HS-27A (cell line): Measurements from ENCODE around the gene S1PR1.

ENCODE experiments used
- DNase-seq: peaks from one replicate; pipeline ENCODE4 v3.0.0-alpha.2; 2012; ENCODE audit warnings: low read depth, missing footprints

Gene S1PR1

DNA sequence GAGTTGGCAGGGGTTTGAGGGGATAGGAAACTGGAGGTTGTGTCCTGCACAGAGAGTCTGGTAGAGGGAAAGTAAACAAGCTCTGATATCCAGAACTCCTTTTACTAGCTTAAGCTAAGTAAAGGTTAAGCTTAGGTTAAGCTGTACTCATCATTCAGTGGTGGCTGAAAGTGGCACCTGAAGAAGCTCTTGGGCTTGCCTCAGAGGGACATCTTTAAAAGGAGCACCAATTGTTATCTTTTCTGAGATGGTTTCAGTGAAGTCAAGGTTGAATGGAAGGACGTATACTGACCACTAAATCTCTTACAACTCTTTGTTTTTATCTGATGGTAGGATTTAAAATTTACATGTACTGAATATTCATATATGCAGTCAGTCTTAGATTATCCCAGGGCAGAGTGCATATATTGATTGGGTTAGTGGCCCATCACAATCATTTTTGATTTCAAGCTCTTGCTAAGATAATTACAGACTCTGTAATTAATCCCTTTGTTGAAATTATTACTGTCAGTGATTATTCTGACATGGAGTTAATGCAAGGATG is 43.3 kb downstream of the S1PR1 start:
- DNase-seq = no peak

- DNase-seq = no peak
Measured at GRCh38 chr1:101280942-101281654, 44.3 kb downstream of the S1PR1 start.

GRCh38 chr1:101281751-101282150 is 44.9 kb downstream of the S1PR1 start:
- DNase-seq = no peak

GRCh38 chr1:101282314-101283038 is 45.7 kb downstream of the S1PR1 start:
- no peak for DNase-seq

- no peak for DNase-seq
Measured at GRCh38 chr1:101283443-101283842, 46.6 kb downstream of the S1PR1 start.

DNA sequence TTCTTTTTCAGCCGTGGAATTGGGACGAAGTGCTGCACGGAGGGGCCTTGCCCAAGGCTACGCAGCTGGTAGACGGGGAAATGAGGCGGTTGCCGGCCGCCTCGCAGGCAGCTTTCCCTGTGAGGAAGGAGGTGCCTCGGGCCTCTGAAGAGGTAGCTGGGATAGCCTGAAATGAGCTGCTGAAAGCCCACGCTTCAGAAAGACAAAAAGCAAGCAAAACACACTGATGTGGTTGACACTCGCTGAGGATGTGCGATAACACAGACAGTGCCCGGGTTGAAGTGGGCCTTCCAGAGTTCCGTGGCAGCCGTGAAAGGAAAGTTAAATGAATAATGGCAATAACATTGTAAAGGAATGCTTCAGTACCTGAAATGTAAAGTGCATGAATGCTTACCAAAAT is 47.2 kb downstream of the S1PR1 start:
- DNase-seq = no peak

- no peak for DNase-seq
Measured at GRCh38 chr1:101284622-101285218, 47.9 kb downstream of the S1PR1 start.

DNA sequence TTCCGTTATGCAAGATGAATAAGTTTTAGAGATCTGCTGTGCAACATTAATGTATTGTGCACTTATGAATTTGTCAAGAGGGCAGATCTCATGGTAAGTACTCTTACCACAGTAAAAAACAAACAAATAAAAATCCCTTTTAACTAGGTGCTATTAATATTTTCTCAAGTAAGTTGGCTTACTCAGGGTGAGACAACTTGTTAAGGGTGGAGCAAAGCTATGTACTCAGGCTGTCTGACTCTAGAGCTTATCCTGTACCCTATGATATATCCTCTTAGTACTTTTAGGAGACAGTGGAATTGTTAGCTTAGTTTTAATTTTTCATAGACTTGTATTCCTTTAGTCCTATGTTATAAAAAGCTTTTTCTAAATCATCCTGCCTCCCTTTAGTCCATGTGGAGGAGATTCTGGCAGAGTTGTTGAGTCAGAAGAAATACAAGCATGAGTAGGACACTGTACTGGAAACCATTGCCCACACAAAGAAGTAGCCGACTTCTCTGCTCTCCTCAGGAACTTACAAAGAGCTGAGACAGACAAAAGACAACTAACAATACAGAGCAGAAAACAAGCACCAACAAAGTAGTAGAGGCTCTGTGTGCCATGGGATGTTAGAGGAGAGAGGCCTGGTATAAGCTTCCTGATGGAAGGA is 49.2 kb downstream of the S1PR1 start:
- no peak for DNase-seq

GRCh38 chr1:101288491-101288944 is 51.7 kb downstream of the S1PR1 start:
- peak; percentile 84 for DNase-seq

- no peak for DNase-seq
Measured at GRCh38 chr1:101290119-101290921, 53.5 kb downstream of the S1PR1 start.
